ENCODE measurements around the gene STAT2.
"Not testable (repeated sequence)": the region's sequence is repeated elsewhere in the genome, so short reads cannot be mapped to it uniquely, and the experiment has no call there.

STAT2 gene
- 133 to 191 reads per million in 2 donors for total RNA-seq

DNA sequence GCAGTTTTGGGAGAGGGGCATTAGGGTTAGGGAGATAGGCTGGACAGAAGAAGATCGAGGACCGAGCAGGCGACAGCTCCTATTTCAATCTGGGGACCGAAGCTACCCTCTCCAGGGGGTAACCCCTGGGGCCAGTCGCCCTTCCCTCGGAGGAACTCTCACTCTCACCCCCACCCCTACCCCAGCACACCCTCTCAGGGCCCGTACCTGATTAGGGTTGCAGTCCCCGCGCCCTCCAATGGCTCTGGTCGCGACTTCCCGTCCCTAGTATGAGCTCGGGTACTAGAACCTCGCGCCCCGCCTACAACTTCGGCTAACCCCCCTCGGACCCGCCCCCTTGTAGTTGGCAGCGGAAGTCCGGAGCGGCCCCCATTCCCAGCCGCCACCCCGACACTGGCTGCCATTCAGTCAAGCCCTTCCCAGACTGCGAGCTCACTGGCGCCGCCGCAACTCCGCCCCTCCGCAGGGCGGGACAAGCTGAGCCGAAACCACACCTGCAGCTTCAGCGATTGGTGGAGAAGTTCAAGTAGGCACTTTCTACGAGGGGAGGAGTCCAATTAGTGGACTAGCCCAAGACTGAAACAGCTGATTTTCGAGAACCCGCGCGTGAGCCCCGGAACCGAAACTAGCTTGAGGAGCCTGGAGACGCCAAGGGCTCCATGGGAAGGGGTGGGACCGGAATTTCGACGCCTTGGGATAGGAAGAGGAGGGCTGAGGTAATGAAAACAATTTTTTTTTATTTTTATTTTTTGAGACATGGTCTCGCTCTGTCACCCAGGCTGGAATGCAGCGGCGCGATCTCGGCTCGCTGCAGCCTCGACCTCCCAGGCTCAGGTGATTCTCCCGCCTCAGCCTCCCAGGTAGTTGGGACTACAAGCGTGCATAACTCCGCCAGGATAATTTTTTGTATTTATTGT is at the start of gene STAT2:
Gene STAT2, minus strand, starts transcription at position 257 of the 917 bp plus-strand sequence. CDS start 3,536 bp downstream, outside the sequence.
- peak; percentile 97 for DNase-seq

DNA sequence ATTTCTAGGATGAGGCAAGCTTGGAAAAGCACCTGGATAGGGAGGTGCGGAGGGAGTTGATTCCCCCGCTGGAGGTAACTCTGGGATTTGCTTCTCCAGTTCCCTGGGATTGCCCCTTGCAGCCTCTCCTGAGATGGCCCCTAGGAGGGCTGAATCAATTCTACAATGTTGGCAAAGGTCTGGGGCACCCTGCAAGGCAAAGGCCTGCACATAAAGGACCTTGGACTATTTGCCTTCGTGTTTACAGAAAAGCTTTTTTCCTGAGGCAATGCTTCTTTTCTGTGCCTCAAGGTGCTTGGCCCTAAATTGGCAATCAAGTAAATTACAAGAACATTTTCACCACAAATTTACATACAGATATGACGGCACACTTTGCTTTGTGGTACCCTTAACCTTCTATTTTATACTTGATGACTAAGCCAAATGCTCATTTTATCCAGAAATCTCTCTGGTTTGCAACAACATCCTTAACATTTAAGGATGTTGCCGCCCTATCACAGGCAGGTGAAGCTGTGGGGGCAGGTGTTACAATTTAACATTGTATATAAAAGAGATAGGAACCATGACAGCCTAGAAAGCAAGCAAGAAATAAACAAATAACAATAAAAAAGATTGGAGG is 49.0 kb upstream of the STAT2 start:
- no peak for DNase-seq

DNA sequence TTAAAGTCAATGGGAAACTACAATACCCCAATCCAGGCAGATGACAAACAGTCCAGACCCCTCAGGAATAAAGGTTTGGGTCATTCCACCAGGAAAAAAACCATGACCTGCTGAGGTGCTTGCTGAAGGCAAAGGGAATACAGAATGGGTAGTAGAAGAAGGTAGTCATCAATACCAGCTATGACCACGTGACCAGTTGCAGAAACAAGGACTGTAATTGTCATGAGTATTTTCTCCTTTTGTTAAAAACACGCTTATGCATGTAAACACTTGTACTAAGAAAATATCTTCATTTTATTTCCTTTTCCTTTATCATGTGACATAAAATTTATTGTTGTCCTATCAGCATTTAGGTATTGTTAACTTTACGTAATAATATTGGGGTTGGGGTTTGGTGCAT is 44.3 kb upstream of the STAT2 start:
- not testable (repeated sequence) for DNase-seq

DNA sequence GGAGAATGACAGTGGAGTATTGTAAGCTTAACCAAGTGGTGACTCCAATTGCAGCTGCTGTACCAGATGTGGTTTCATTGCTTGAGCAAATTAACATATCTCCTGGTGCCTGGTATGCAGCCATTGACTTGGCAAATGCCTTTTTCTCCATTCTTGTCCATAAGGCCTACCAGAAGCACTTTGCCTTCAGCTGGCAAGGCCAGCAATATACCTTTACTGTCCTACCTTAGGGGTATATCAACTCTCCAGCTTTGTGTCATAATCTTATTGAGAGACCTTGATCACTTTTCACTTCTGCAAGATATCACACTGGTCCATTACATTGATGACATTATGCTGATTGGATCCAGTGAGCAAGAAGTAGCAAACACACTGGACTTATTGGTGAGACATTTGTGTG is 41.7 kb upstream of the STAT2 start:
- not testable (repeated sequence) for DNase-seq

DNA sequence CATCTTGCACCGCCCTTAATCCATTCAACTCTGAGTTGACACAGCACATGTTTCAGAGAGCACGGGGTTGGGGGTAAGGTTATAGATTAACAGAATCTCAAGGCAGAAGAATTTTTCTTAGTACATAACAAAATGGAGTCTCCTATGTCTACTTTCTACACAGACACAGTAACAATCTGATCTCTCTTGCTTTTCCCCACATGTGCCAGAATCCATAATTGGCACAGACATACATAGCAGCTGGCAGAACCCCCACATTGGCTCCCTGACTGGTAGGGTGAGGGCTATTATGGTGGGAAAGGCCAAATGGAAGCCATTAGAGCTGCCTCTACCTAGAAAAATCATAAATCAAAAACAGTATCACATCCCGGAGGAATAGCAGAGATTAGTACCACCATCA is 41.2 kb upstream of the STAT2 start:
- not testable (repeated sequence) for DNase-seq

DNA sequence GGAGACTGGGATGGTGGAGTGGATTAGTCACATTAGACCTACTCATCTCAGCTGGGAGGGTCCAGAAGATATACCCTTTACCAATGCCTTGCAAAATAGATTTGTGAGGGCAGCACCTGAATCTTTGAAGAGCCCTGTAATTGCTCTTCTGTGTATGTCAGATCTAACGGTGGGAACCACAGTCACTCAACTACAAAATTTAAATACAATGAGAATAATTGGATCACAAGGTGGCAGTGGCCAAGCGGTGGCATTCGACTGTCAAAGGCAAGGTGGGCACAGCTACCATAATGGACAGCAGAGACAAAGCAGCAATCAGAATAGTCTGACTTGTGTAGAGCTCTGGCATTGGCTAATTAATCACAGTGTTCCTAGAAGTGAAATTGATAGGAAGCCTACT is 39.6 kb upstream of the STAT2 start:
- not testable (repeated sequence) for DNase-seq

- DNase-seq, result no peak
Measured at GRCh38 chr12:56398324-56398723, 38.4 kb upstream of the STAT2 start.

DNA sequence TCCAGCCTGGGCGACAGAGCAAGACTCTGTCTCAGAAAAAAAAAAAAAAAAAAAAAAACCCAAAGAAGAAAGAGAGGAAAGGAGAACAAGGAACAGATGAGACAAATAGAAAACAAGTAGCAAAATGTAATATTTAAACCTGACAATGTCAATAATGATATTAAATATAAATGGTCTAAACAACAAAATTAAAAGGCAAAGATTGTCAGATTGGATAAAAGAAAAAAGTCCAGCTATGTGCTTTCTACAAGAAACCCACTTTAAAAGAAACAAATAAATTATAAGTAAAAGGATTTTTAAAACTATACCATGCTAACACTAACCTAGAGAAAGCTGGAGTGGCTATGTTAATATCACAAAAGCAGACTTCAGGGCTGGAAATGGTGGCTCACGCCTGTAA is 32.4 kb upstream of the STAT2 start:
- DNase-seq, result no peak

DNA sequence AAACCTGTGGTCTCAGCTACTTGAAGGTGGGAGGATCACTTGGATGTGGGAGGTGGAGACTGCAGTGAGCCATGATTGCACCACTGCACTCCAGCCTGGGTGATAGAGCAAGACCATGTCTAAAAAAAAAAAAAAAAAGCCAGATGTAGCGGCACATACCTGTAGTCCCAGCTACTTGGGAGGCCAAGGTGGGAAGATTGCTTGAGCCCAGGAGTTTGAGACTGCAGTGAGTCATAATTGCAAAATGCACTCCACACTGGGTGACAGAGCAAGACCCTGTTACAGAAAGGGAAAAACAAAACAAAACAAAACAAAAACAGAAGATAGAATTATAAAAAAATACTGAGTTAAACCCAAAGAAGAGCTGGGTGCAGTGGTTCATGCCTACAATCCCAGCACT is 31.8 kb upstream of the STAT2 start:
- no peak for DNase-seq

DNA sequence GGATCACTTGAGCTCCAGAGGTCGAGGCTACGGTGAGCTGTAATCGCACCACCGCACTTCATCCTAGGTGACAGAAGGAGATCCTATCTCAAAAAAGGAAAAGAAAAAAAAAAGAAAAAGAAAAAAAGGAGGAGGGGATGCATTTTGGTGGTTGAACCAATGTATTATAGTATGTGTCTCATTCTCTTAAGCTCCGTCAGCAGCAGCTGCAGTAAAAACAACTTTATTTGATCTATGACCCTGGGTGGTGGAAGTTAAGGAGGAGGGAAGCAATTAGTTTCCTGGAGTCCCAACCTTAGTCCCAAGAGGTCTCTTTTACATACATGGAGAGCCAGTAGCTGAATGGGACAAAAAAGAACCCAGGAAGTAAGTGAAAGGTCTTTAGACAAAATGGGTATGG is 29.5 kb upstream of the STAT2 start:
- DNase-seq, result no peak

DNA sequence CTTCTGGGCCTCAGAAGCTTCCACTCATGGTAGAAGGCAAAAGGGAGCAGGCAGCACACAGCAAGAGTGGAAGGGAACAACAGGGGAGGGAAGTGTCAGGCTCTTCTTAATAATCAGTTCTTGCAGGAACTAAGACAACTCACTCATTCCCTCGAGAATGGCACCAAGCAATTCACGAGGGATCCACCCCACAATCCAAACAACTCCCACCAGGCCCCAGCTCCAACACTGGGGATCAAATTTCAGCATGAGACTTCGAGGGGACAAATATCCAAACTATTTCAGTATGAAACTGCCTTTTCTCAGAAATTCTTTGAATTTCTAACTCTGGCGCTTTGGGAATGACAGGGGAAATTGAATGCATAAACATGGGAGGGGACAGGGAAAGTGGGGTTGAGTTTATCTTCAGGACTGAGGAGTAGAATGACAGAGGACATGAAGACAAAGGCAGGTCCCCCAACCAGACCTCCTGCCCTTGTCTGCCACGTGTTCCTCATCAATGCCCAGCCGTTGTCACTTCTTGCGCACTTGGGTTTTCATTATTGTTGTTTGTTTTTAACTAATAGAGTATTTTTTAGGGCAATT is 27.3 kb upstream of the STAT2 start:
- no peak for DNase-seq

GRCh38 chr12:56385873-56386272 is 26.0 kb upstream of the STAT2 start:
- DNase-seq, result no peak

DNA sequence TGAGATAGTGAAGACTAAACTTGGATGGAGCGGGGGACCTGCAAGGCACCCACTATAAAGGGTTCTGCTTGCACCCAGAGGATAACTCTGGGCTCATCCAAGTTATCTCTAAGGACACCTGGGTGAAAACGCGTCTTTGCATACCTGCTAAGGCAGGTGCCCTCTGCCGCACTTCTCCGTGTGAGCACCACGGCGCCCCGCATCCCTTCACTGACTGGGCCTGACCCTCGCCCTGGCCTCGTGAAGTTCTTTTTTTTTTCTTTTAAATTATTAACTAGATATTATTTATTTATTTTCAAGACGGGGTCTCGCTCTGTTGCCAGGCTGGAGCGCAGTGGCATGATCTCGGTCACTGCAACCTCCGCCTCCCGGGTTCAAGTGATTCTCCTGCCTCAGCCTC is 22.7 kb upstream of the STAT2 start:
- DNase-seq, result no peak

DNA sequence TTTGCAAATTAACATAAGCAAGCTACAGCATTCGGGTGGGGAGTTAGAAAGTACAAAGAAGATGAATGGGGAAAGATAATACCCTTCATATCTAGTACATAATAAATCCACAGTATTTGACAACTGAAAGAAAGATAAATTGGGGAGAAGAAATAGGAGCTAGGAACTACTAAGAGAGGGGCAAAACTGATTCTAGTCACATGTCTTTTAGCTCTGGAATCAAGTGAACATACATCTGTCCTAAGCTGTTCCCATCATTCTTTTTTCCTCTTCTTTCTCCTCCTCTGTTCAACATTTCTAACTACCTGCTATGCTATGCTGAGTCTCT is 18.0 kb upstream of the STAT2 start:
- no peak for DNase-seq

DNA sequence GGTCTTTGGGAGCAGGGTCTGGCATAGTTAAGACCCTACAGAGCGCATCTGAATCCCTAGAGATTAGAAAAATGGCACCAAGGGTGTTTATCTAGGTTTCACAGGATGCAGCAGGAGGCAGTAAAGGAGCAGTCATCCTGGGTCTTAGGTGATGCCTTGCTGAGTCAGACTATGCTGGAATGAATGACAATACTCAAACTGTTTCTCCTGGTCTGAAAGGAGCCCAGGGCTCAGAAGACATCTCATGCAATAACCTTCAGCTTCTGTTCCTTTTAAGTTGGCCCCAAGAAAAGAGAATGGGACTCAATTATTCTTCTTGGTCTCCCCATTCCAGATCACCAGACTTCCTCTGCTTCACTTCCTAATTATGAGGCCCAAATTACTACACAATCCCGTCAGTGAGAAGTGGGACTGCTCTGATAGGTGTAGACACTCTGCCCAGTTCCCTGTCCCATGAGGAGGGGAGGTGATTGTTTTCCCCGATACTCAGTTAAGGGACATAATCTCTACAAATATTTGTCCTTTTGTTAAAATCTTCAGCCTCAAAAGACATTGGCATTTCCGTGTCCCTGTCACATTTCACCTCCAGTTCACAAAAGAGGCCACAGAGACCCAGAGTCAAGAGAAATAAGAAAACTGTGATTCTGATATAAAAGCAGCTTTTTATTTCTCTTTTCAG is 17.5 kb upstream of the STAT2 start:
- DNase-seq, result no peak

DNA sequence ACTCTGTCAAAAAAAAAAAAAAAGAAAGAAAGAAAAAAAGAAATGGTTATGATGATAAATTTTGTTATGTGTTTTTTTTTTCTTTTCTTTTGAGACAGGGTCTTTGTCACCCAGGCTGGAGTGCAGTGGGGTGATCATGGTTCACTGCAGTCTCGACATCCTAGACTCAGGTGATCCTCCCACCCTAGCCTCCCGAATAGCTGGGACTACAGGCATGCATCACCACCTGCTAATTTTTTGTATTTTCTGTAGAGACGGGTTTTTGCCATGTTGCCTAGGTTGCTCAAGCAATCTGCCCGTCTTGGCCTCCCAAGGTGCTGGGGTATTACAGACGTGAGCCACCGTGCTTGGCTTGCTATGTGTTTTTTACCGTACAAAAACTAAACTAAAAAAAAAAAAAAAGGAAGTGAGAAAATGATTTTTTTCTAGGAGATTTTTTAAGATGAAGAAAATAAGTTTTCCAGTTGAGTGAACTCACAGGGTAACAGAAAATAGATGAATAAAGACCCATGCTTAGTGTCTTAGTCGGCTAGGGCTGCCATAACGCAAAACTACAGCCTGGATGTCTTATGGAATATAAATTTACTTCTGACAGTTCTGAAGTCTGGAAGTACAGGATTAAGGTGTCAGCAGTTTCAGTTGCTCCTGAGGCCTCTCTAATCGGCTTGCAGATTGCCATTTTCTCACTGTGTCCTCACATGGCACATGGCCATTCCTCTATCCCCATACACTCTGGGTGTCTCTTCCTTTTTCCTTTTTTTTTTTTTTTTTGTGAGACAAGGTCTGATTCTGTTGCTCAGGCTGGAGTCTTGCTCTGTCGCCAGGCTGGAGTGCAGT is 15.9 kb upstream of the STAT2 start:
- no peak for DNase-seq

GRCh38 chr12:56374726-56375597 is 15.1 kb upstream of the STAT2 start:
- DNase-seq, result no peak

DNA sequence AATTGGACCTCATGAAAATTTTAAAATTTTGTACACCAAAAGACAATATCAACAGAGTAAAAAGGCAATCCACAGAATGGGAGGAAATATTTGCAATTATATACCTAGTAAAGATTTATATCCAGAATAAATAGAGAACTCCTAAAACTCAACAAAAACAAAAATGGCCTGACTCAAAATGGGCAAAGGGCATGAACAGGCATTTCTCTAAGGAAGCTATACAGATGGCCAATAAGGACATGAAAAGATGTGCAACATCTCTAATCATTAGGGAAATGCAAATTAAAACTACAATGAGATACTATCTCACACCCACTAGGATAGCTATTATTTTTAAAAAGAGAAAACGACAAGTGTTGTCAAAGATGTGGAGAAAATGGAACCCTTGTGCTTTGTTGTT is 13.6 kb upstream of the STAT2 start:
- DNase-seq, result no peak

- no peak for DNase-seq
Measured at GRCh38 chr12:56366948-56367347, 7.0 kb upstream of the STAT2 start.

DNA sequence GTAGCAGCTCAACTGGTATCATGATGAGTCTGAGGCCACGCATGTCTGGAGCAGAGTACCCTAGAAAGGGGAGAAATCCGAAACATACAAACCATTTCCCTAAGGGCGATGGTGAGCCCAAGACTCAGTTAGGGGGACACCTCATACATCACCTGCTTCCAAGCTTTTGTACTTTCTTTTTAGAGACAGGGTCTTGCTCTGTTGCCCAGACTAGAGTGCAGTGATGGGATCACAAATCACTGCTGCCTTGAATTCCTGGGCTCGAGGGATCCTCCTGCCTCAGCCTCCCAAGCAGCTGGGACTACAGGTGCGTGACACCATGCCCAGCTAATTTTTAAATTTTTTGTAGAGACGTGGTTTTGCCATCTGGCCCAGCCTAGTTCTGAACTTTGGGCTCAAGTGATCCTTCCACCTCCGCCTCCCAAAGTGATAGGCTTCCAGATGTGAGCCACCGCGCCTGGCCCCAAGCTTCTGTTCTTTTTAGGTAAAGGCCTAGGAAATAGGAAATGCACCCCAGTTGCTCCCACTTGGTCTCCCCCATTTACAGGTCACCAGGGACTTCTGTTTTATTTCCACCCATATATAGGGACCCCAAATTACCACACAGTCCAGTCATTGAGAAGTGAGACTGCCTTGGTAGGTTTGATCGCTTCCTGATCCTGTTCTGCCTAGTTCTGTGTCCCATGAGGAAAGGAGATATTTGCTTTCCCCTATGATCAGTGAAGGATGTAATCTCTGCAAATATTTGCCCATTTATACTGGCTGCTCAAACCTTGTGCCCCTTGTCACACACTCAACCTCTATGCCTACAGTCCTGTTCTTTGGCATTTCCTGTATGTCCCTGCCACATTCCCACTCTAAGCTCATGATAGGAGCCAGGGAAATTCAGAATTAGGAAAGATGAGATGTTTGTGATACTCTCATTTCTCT is 2.5 kb upstream of the STAT2 start, which contains the start of gene APOF:
Gene APOF, minus strand, starts transcription at position 728 of the 930 bp plus-strand sequence. Its CDS starts 112 bp downstream, at position 616.
- no peak for DNase-seq
